GM12875 (cell line): ENCODE results near the gene GATD1.
"Not testable (repeated sequence)": the region's sequence is repeated elsewhere in the genome, so short reads cannot be mapped to it uniquely, and the experiment has no call there.

Experiments used
- H3K4me3 ChIP-seq: one replicate; pipeline ENCODE4 v1.5.1; 2011; ENCODE audit warnings: low read depth, low read length, control low read depth
- CTCF ChIP-seq: IDR thresholded peaks from 2 replicates; pipeline ENCODE4 v1.5.1; 2011; ENCODE audit warnings: low read depth, mild to moderate bottlenecking, control low read depth, inconsistent platforms, low read length, moderate library complexity, borderline replicate concordance; ENCODE audit not compliant: insufficient read depth

The GATD1 gene

GRCh38 chr11:748007-748359 is 29.3 kb downstream of the GATD1 start:
- TF ChIP-seq CTCF: no peak
- peak overlapping the region; percentile 98 for H3K4me3 ChIP-seq

- TF ChIP-seq CTCF: peak; percentile 25; the same call in 1 of the 2 replicates
- peak within 1 kb of the TSS; percentile 98 for H3K4me3 ChIP-seq
These were observed 29.9 kb downstream of the GATD1 start, which contains the start of gene TALDO1 for GRCh38 chr11:747158-748006. Gene TALDO1 (plus strand): TSS chr11:747464. CDS start chr11:747482, 18 bp downstream.

- TF ChIP-seq CTCF: no peak
These were observed 30.8 kb downstream of the GATD1 start for GRCh38 chr11:746289-747157.

GRCh38 chr11:745428-745827 is 31.9 kb downstream of the GATD1 start:
- no peak overlapping the region for H3K4me3 ChIP-seq
- TF ChIP-seq CTCF: no peak

More at GRCh38 chr11:746289-747157, 30.8 kb downstream of the GATD1 start:
- peak overlapping the region; percentile 98 for H3K4me3 ChIP-seq

- TF ChIP-seq CTCF: no peak
- no peak overlapping the region for H3K4me3 ChIP-seq
These were observed 34.6 kb downstream of the GATD1 start for GRCh38 chr11:742571-743201.

- H3K4me3 ChIP-seq: no peak overlapping the region
- TF ChIP-seq CTCF: no peak
These were observed 35.1 kb downstream of the GATD1 start for GRCh38 chr11:742156-742546.

GRCh38 chr11:737899-738298 is 39.4 kb downstream of the GATD1 start:
- not testable (repeated sequence) for H3K4me3 ChIP-seq
